HFF-Myc (cell line): ENCODE results near the gene MIEF2.

Experiments used
- DNase-seq: peaks from one replicate; pipeline ENCODE4 v3.0.0-alpha.2; 2011; ENCODE audit warnings: low read depth; ENCODE audit errors: extremely low read depth
- H3K4me3 ChIP-seq: replicated peaks from 2 replicates; pipeline ENCODE4 v1.5.1; 2011; ENCODE audit warnings: low read depth, mild to moderate bottlenecking, control low read depth, low read length
- CTCF ChIP-seq: IDR thresholded peaks from 2 replicates; pipeline ENCODE4 v1.5.1; 2012; ENCODE audit warnings: mild to moderate bottlenecking, low read depth, low read length, control low read depth; ENCODE audit errors: missing control alignments

The MIEF2 gene

GRCh38 chr17:18259621-18260331 lies 686 bp upstream of the MIEF2 start:
- H3K4me3 ChIP-seq = peak overlapping the region; percentile 86
- no peak for DNase-seq
- TF ChIP-seq CTCF = no peak

GRCh38 chr17:18261146-18261515 lies 669 bp downstream of the MIEF2 start:
- TF ChIP-seq CTCF = no peak
- peak overlapping the region; percentile 86 for H3K4me3 ChIP-seq
- DNase-seq = no peak

GRCh38 chr17:18261659-18262058 lies 1.2 kb downstream of the MIEF2 start:
- no peak for DNase-seq
- TF ChIP-seq CTCF = no peak
- peak overlapping the region; percentile 86 for H3K4me3 ChIP-seq

- no peak overlapping the region for H3K4me3 ChIP-seq
Measured at GRCh38 chr17:18262111-18262510, 1.6 kb downstream of the MIEF2 start.

GRCh38 chr17:18262641-18263040 lies 2.2 kb downstream of the MIEF2 start:
- DNase-seq = no peak
- H3K4me3 ChIP-seq = no peak overlapping the region
- TF ChIP-seq CTCF = no peak

More at GRCh38 chr17:18262111-18262510, 1.6 kb downstream of the MIEF2 start:
- DNase-seq = no peak
- no peak for TF ChIP-seq CTCF

GRCh38 chr17:18263885-18264682 lies 3.6 kb downstream of the MIEF2 start:
- no peak for DNase-seq
- H3K4me3 ChIP-seq = no peak overlapping the region
- no peak for TF ChIP-seq CTCF
